CD4-positive, alpha-beta memory T cell (primary cell): ENCODE data around the gene DHDH. TPM values are rescaled to one million over a fixed set of nuclear protein-coding genes. Genes with fewer than 3 reads are reported as not detected.

Source experiments
- CTCF ChIA-PET: fragments of 350-600 bp; sonication (Branson Sonifier 250); formaldehyde crosslinking; loops from one replicate; lab custom pipeline; 2021; ENCODE audit warnings: inconsistent platforms; ENCODE audit not compliant: partially characterized antibody; lab: Charles Lee
- POLR2A ChIA-PET: fragments of 350-600 bp; sonication (Branson Sonifier 250); formaldehyde crosslinking; loops from one replicate; lab custom pipeline; 2021; ENCODE audit not compliant: partially characterized antibody; lab: Charles Lee
- DNase-seq, 5 donors: peaks; one replicate each; pipeline versions ENCODE4 v3.0.0 to v3.0.0-alpha.2; 2020 to 2022; ENCODE audit warnings: mixed read lengths in 1 of 5
- H3K27ac ChIP-seq: one replicate; pipeline ENCODE4 v1.7.0; 2013; ENCODE audit warnings: low read depth, low read length
- H3K27me3 ChIP-seq: 2 replicates; pipeline ENCODE4 v1.7.0; 2013; ENCODE audit warnings: mild to moderate bottlenecking, low read length, moderate library complexity; ENCODE audit not compliant: insufficient read depth
- H3K36me3 ChIP-seq: 2 replicates; pipeline ENCODE4 v1.7.0; 2013; ENCODE audit warnings: mild to moderate bottlenecking, low read length, moderate library complexity; ENCODE audit not compliant: insufficient read depth
- H3K4me1 ChIP-seq: 2 replicates; pipeline ENCODE4 v1.7.0; 2013; ENCODE audit warnings: mild to moderate bottlenecking, low read length, moderate library complexity; ENCODE audit not compliant: insufficient read depth
- H3K4me3 ChIP-seq, 2 donors: one replicate each; pipeline ENCODE4 v1.7.0; 2013; ENCODE audit warnings: low read length in 2 of 2, mild to moderate bottlenecking in 1 of 2
- H3K9me3 ChIP-seq, 2 donors: one replicate each; pipeline ENCODE4 v1.7.0; 2013; ENCODE audit warnings: low read length in 2 of 2, control low read depth in 1 of 2; ENCODE audit not compliant: control insufficient read depth in 1 of 2
- H3K27ac Mint-ChIP-seq, 7 donors: one replicate each; pipeline ENCODE4 v1.8.0; 2020 to 2021; ENCODE audit warnings: mixed read lengths in 7 of 7, mild to moderate bottlenecking in 6 of 7, inconsistent platforms in 3 of 7, moderate library complexity in 3 of 7
- H3K27me3 Mint-ChIP-seq, 2 donors: one replicate each; pipeline ENCODE4 v1.8.0; 2020 to 2021; ENCODE audit warnings: mixed read lengths in 2 of 2
- H3K36me3 Mint-ChIP-seq, 2 donors: one replicate each; pipeline ENCODE4 v1.8.0; 2020 to 2021; ENCODE audit warnings: mixed read lengths in 2 of 2, inconsistent platforms in 1 of 2, mild to moderate bottlenecking in 1 of 2
- H3K4me1 Mint-ChIP-seq, 4 donors: one replicate each; pipeline ENCODE4 v1.8.0; 2020 to 2021; ENCODE audit warnings: mixed read lengths in 4 of 4, mild to moderate bottlenecking in 1 of 4
- H3K4me3 Mint-ChIP-seq, 8 donors: one replicate each; pipeline ENCODE4 v1.8.0; 2020 to 2021; ENCODE audit warnings: mixed read lengths in 8 of 8, mild to moderate bottlenecking in 7 of 8, moderate library complexity in 6 of 8, inconsistent platforms in 3 of 8
- H3K9me3 Mint-ChIP-seq, 8 donors: one replicate each; pipeline ENCODE4 v1.8.0; 2020 to 2021; ENCODE audit warnings: mixed read lengths in 8 of 8, mild to moderate bottlenecking in 5 of 8, inconsistent platforms in 3 of 8, moderate library complexity in 1 of 8
- intact Hi-C: fragments of 100-400 bp; cut with micrococcal nuclease; formaldehyde crosslinking; loops from one replicate; pipeline ENCODE4 v1.15.1; 2023
- polyA plus RNA-seq, 2 donors: library from polyadenylated mRNA; unstranded; fragments of 300-500 nt; fragmentation: Illumina TruSeq; gene quantifications; one replicate each; pipeline ENCODE4 v1.2.3, GENCODE V29; 2021
- total RNA-seq, 2 experiments: library from RNA; stranded (reverse); gene quantifications; one replicate each; pipeline ENCODE4 v1.2.3, GENCODE V29; 2021

The DHDH gene
- total and polyA plus RNA-seq, 4 experiments from 2014 or later, result 0.60 to 1.6 (median 1.2) TPM

- no peaks in the 10 kb centered on the region for H3K27me3 Mint-ChIP-seq
- Histone ChIP-seq H3K4me1 (peaks cover 35% of the 10 kb centered on the region), H3K9me3 (no peaks in the 10 kb centered on the region), H3K27me3 (no peaks in the 10 kb centered on the region), H3K27ac (no peak overlapping the region), H3K36me3 (peaks cover 17% of the 10 kb centered on the region), H3K4me3 (no peak overlapping the region)
- peaks cover 23 to 43% of the 10 kb centered on the region in 2 donors for H3K36me3 Mint-ChIP-seq
- POLR2A ChIA-PET, result interaction anchor here (0.8 to 5.6 kb wide), 13 partner anchors 8 to 179 kb away, joined by 3 to 134 read pairs (median 5); partner anchors contain the start of genes BAX, GYS1, PPP1R15A and RUVBL2
- intact Hi-C loops, result loop anchor here (5.0 kb wide), 1 partner anchor 321 kb away; the partner anchor contains the start of gene CA11
- peak overlapping the region in 4 of 7 donors; percentile 2 to 98 (median 56) for H3K27ac Mint-ChIP-seq
- H3K4me3 Mint-ChIP-seq, result peak overlapping the region in 4 of 8 donors; percentile 1 to 46 (median 20)
- no peaks in the 10 kb centered on the region for H3K9me3 Mint-ChIP-seq
- peaks cover 25 to 49% (median 34%) of the 10 kb centered on the region in 4 donors for H3K4me1 Mint-ChIP-seq
- CTCF ChIA-PET, result interaction anchor here (1.6 to 5.4 kb wide), 4 partner anchors 125 to 180 kb away, joined by 4 to 50 read pairs (median 8); no protein-coding TSS in a partner anchor
- no peak for DNase-seq
These were observed 34.7 kb downstream of the DHDH start for GRCh38 chr19:48968179-48968661.

- H3K27ac ChIP-seq, result no peak overlapping the region
These were observed 35.3 kb downstream of the DHDH start for GRCh38 chr19:48968813-48969218.

GRCh38 chr19:48969276-48970138 is 36.0 kb downstream of the DHDH start:
- no peaks in the 10 kb centered on the region for H3K27me3 ChIP-seq
- H3K4me3 ChIP-seq, result no peak overlapping the region
- intact Hi-C loops, result loop anchor here (5.0 kb wide), 1 partner anchor 322 kb away; the partner anchor contains the start of gene CA11
- Mint-ChIP-seq H3K4me3 (no peak overlapping the region), H3K4me1 (peaks cover 15 to 36% (median 25%) of the 10 kb centered on the region in 4 donors), H3K27me3 (no peaks in the 10 kb centered on the region), H3K36me3 (peaks cover 23 to 49% of the 10 kb centered on the region in 2 donors), H3K9me3 (no peaks in the 10 kb centered on the region), H3K27ac (no peak overlapping the region)
- POLR2A ChIA-PET, result interaction anchor here (0.5 to 1.7 kb wide), 5 partner anchors 23 to 255 kb away, joined by 3 to 12 read pairs (median 7); partner anchors contain the start of genes GYS1, PPP1R15A and RUVBL2
- H3K4me1 ChIP-seq, result peaks cover 22% of the 10 kb centered on the region
- H3K36me3 ChIP-seq, result peaks cover 26% of the 10 kb centered on the region
- no peaks in the 10 kb centered on the region for H3K9me3 ChIP-seq
- no peak overlapping the region for H3K27ac ChIP-seq
- DNase-seq, result no peak
- CTCF ChIA-PET, result interaction anchor here (0.8 to 5.7 kb wide), 16 partner anchors 10 to 177 kb away, joined by 3 to 71 read pairs (median 4); partner anchors contain the start of genes GYS1, HSD17B14 and RUVBL2

More at GRCh38 chr19:48968813-48969218, 35.3 kb downstream of the DHDH start:
- Mint-ChIP-seq H3K9me3 (no peaks in the 10 kb centered on the region), H3K27ac (no peak overlapping the region), H3K27me3 (no peaks in the 10 kb centered on the region), H3K4me3 (no peak overlapping the region), H3K36me3 (peaks cover 23 to 46% of the 10 kb centered on the region in 2 donors), H3K4me1 (peaks cover 22 to 43% (median 30%) of the 10 kb centered on the region in 4 donors)
- Histone ChIP-seq H3K4me1 (peaks cover 29% of the 10 kb centered on the region), H3K36me3 (peaks cover 19% of the 10 kb centered on the region), H3K27me3 (no peaks in the 10 kb centered on the region), H3K9me3 (no peaks in the 10 kb centered on the region), H3K4me3 (no peak overlapping the region)
- no peak for DNase-seq
- intact Hi-C loops, result loop anchor here (5.0 kb wide), 1 partner anchor 322 kb away; the partner anchor contains the start of gene CA11
- ChIA-PET POLR2A (interaction anchor here (2.0 to 5.6 kb wide), 3 partner anchors 8 to 24 kb away, joined by 5 to 68 read pairs (median 47); partner anchors contain the start of genes GYS1 and RUVBL2), CTCF (interaction anchor here (1.0 to 5.7 kb wide), 3 partner anchors 94 to 176 kb away, joined by 3 to 71 read pairs (median 50); no protein-coding TSS in a partner anchor)

DNA sequence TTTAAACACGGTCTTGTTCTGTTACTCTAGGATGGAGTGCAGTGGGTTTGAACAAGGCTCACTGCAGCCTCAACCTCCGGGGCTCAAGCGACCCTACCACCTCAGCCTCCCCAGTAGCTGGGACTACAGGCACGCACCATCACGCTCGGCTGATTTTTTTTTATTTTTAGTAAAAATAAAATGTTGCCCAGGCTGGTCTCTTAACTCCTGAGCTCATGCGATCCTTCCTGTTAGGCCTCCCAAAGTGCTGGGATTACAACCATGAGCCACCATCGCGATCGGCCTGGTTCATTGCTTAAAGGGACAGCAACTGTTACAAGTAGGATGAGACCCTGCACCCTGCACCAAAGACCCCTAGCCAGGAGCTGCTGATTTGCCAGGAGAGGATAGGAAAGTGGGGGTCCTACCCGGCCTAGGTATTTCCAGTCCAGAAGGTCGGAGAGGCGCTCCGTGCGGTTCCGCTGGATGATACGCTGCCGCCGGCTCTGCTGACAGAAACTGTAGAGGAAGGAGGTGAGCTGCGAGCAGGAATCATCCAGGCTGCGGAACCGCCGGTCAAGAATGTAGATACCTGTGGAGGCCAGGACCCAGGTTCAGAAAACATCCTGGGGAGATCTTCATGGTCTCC is 36.8 kb downstream of the DHDH start:
- H3K9me3 ChIP-seq, result no peaks in the 10 kb centered on the region
- CTCF ChIA-PET, result interaction anchor here (0.6 to 5.7 kb wide), 32 partner anchors 8 to 606 kb away, joined by 3 to 71 read pairs (median 4); partner anchors contain the start of genes GYS1, HSD17B14, NUCB1 and RUVBL2
- H3K9me3 Mint-ChIP-seq, result no peaks in the 10 kb centered on the region
- peaks cover 13 to 28% (median 21%) of the 10 kb centered on the region in 4 donors for H3K4me1 Mint-ChIP-seq
- no peak overlapping the region for H3K4me3 Mint-ChIP-seq
- H3K36me3 ChIP-seq, result peaks cover 26% of the 10 kb centered on the region
- intact Hi-C loops, result no loop called here
- POLR2A ChIA-PET, result interaction anchor here (0.5 to 1.7 kb wide), 15 partner anchors 8 to 325 kb away, joined by 3 to 12 read pairs (median 4); partner anchors contain the start of genes BAX, CA11, GYS1 and HSD17B14
- H3K4me3 ChIP-seq, result no peak overlapping the region
- H3K27me3 ChIP-seq, result no peaks in the 10 kb centered on the region
- no peak overlapping the region for H3K27ac ChIP-seq
- H3K27ac Mint-ChIP-seq, result peak overlapping the region in 1 of 7 donors; percentile 48
- peaks cover 23 to 46% of the 10 kb centered on the region in 2 donors for H3K36me3 Mint-ChIP-seq
- H3K4me1 ChIP-seq, result peaks cover 20% of the 10 kb centered on the region
- no peak for DNase-seq
- H3K27me3 Mint-ChIP-seq, result no peaks in the 10 kb centered on the region

DNA sequence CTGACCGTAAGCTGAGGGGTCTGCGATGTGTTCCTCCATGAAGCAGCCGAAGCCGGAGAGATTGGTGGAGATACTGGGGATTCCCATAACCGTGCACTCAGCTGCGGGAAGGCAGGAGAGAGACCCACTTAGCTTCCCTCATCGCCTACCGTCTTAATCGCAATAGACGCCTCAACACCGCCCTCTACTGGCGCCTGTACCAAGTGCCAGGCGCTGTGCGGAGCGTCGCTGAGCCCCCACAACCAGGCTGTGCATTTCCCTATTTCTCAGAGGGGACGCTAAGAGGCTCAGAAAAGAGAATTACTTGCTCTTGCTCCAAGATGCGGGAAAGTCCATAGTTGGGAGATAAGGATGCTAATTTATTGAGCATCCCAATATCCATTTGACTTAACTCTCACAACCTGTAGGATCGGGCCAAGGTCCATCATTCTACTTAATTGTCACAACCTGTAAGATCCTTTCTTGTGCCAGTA is 37.5 kb downstream of the DHDH start:
- Mint-ChIP-seq H3K27ac (peak overlapping the region in 5 of 7 donors; percentile 27 to 80 (median 64)), H3K27me3 (no peaks in the 10 kb centered on the region), H3K36me3 (peaks cover 23 to 41% of the 10 kb centered on the region in 2 donors), H3K9me3 (no peaks in the 10 kb centered on the region), H3K4me1 (peaks cover 8 to 24% (median 17%) of the 10 kb centered on the region in 4 donors), H3K4me3 (peak overlapping the region in 1 of 8 donors; percentile 6)
- no peaks in the 10 kb centered on the region for H3K27me3 ChIP-seq
- H3K36me3 ChIP-seq, result peaks cover 26% of the 10 kb centered on the region
- DNase-seq, result peak; percentile 67 to 77 (median 68)
- intact Hi-C loops, result loop anchor here (1.0 kb wide), 3 partner anchors 136 to 183 kb away; no protein-coding TSS in a partner anchor
- ChIA-PET CTCF (interaction anchor here (0.6 to 5.7 kb wide), 30 partner anchors 9 to 607 kb away, joined by 3 to 71 read pairs (median 4); partner anchors contain the start of genes GYS1, HSD17B14, NUCB1 and RUVBL2), POLR2A (interaction anchor here (0.6 to 1.7 kb wide), 14 partner anchors 9 to 326 kb away, joined by 3 to 12 read pairs (median 4); partner anchors contain the start of genes BAX, CA11, GYS1 and HSD17B14)
- H3K4me1 ChIP-seq, result peaks cover 19% of the 10 kb centered on the region
- no peaks in the 10 kb centered on the region for H3K9me3 ChIP-seq
- H3K27ac ChIP-seq, result no peak overlapping the region
- H3K4me3 ChIP-seq, result no peak overlapping the region
